ENCODE data around the gene NDUFS3. TPM values are rescaled to one million over a fixed set of nuclear protein-coding genes. Genes with fewer than 3 reads are reported as not detected.
A peak's percentile ranks its signal among the peaks of the same experiment; 100 is the strongest.
"Not testable (repeated sequence)": the region's sequence is repeated elsewhere in the genome, so short reads cannot be mapped to it uniquely, and the experiment has no call there.

NDUFS3 gene
- total RNA-seq: 100 to 1,000 TPM; 143 to 240 (median 194) TPM

- H3K36me3 ChIP-seq: peaks cover 0 to 70% of the 10 kb centered on the region in 2 donors
- peak; percentile 52 to 53 for TF ChIP-seq POLR2A (IDR thresholded peaks at IDR 0.05)
- TF ChIP-seq, protein P1, sequence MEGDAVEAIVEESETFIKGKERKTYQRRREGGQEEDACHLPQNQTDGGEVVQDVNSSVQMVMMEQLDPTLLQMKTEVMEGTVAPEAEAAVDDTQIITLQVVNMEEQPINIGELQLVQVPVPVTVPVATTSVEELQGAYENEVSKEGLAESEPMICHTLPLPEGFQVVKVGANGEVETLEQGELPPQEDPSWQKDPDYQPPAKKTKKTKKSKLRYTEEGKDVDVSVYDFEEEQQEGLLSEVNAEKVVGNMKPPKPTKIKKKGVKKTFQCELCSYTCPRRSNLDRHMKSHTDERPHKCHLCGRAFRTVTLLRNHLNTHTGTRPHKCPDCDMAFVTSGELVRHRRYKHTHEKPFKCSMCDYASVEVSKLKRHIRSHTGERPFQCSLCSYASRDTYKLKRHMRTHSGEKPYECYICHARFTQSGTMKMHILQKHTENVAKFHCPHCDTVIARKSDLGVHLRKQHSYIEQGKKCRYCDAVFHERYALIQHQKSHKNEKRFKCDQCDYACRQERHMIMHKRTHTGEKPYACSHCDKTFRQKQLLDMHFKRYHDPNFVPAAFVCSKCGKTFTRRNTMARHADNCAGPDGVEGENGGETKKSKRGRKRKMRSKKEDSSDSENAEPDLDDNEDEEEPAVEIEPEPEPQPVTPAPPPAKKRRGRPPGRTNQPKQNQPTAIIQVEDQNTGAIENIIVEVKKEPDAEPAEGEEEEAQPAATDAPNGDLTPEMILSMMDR (IDR thresholded peaks at IDR 0.05 in 4 of 5, conservative IDR thresholded peaks at IDR 0.05 in 1 of 5): no peak
- DNase-seq (peak; percentile 83 to 84), ATAC-seq (peak; percentile 96 to 98)
- no peaks in the 10 kb centered on the region for H3K9me3 ChIP-seq
- H3K4me1 ChIP-seq: peaks cover 28 to 33% of the 10 kb centered on the region in 2 donors
- in situ Hi-C loops (cut with MboI; ENCODE audit: low sequenced_read_pairs in 4 of 4): loop anchor here in 1 of 4 donors (5.0 kb wide), 1 partner anchor 48 kb away; no protein-coding TSS in a partner anchor
- peak within 1 kb of the TSS; percentile 89 to 94 (median 91) for H3K27ac ChIP-seq
- no peaks in the 10 kb centered on the region for H3K27me3 ChIP-seq
- intact Hi-C loops (cut with DNase I; ENCODE audit: low total_unique reads): loop anchor here (1.0 to 10.0 kb wide), 4 partner anchors 63 to 268 kb away; partner anchors contain the start of genes FNBP4, MTCH2, NUP160 and SLC39A13
- H3K4me3 ChIP-seq: peak within 1 kb of the TSS; percentile 79 to 98 (median 82)
Measured at GRCh38 chr11:47578524-47579494, at the start of gene NDUFS3, which contains the start of gene KBTBD4. Gene NDUFS3 (plus strand): TSS chr11:47579074. CDS start chr11:47579092, 18 bp downstream. Gene KBTBD4 (minus strand): TSS chr11:47578970. CDS start chr11:47578951, 19 bp downstream.

GRCh38 chr11:47529951-47530350, 48.9 kb upstream of the NDUFS3 start:
- Histone ChIP-seq H3K4me1 (peaks cover 76 to 80% of the 10 kb centered on the region in 2 donors), H3K4me3 (no peak overlapping the region), H3K27ac (peak overlapping the region; percentile 27 to 66 (median 54)), H3K36me3 (no peaks in the 10 kb centered on the region), H3K27me3 (no peaks in the 10 kb centered on the region), H3K9me3 (no peaks in the 10 kb centered on the region)
- intact Hi-C loops (cut with DNase I; ENCODE audit: low total_unique reads) (no loop called here), in situ Hi-C loops (cut with MboI; ENCODE audit: low sequenced_read_pairs in 4 of 4) (no loop called here)
- TF ChIP-seq POLR2A (IDR thresholded peaks at IDR 0.05): no peak
- TF ChIP-seq, protein P1 (IDR thresholded peaks at IDR 0.05 in 4 of 5, conservative IDR thresholded peaks at IDR 0.05 in 1 of 5): no peak
- DNase-seq (no peak), ATAC-seq (no peak)

DNA sequence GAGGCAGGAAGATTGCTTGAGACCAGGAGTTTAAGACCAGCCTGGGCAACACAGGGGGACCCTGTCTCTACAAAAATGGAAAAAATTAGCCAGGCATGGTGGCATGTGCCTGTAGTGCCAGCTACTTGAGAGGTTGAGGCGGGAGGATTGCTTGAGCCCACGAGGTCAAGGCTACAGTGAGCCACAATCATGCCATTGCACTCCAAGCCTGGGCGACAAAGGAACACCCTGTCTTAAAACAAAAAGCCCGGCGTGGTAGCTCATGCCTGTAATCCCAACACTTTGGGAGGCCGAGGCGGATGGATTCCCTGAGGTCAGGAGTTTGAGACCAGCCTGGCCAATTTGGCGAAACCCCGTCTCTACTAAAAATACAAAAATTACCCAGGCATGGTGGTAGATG, 48.2 kb upstream of the NDUFS3 start:
- H3K36me3 ChIP-seq; intact Hi-C loops (cut with DNase I; ENCODE audit: low total_unique reads); DNase-seq; H3K9me3 ChIP-seq; in situ Hi-C loops (cut with MboI; ENCODE audit: low sequenced_read_pairs in 4 of 4); H3K4me3 ChIP-seq; H3K27me3 ChIP-seq; ATAC-seq: not testable (repeated sequence)
- Histone ChIP-seq H3K4me1 (peaks cover 77 to 81% of the 10 kb centered on the region in 2 donors), H3K27ac (peak overlapping the region; percentile 27 to 66 (median 54))

DNA sequence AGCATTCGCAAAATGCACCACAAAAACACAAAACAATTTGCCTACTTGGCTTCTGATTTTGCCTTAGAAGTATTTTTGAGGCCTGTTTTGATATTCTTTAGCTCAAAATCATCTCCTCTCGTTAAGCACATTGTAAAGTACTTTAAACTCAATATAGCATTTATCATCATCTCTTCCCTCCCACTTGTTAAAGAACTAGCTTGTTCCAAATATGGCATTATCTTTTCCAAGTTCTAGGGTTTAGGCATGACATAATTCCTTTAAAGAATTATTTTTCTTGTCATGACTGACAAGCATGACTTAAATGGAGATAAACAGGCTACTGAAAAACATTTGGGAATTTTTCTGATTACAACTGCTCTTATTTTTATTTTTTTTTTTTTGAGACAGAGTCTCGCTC, 47.2 kb upstream of the NDUFS3 start:
- TF ChIP-seq POLR2A (IDR thresholded peaks at IDR 0.05): no peak
- TF ChIP-seq, protein P1 (IDR thresholded peaks at IDR 0.05 in 4 of 5, conservative IDR thresholded peaks at IDR 0.05 in 1 of 5): no peak
- ATAC-seq (no peak), DNase-seq (no peak)
- intact Hi-C loops (cut with DNase I; ENCODE audit: low total_unique reads): no loop called here
- Histone ChIP-seq H3K27ac (peak overlapping the region in 2 of 4 donors; percentile 56 to 66), H3K9me3 (no peaks in the 10 kb centered on the region), H3K4me1 (peaks cover 76 to 78% of the 10 kb centered on the region in 2 donors), H3K4me3 (no peak overlapping the region), H3K27me3 (no peaks in the 10 kb centered on the region), H3K36me3 (no peaks in the 10 kb centered on the region)
- in situ Hi-C loops (cut with MboI; ENCODE audit: low sequenced_read_pairs in 4 of 4): no loop called here

Data from gastrocnemius medialis (tissue), 4 donors.